ENCODE results near the gene EYS. TPM values are rescaled to one million over a fixed set of nuclear protein-coding genes. Genes with fewer than 3 reads are reported as not detected.

The EYS gene
- total RNA-seq, 2 donors from 2014 or later, result 0.18 to 3.5 TPM

GRCh38 chr6:64214373-64214772 is 1492.7 kb downstream of the EYS start:
- no peaks in the 10 kb centered on the region for H3K9me3 ChIP-seq
- TF ChIP-seq POLR2AphosphoS5 (IDR thresholded peaks at IDR 0.05) (no peak), CTCF (IDR thresholded peaks at IDR 0.05) (no peak), POLR2A (IDR thresholded peaks at IDR 0.05) (no peak)
- DNase-seq (ENCODE audit: low spot score), result no peak
- no peaks in the 10 kb centered on the region for H3K4me1 ChIP-seq (replicated peaks)
- no peak overlapping the region for H3K27ac ChIP-seq
- no peaks in the 10 kb centered on the region for H3K36me3 ChIP-seq
- H3K4me3 ChIP-seq, result no peak overlapping the region
- intact Hi-C loops (cut with DNase I), result no loop called here
- no peaks in the 10 kb centered on the region for H3K27me3 ChIP-seq (replicated peaks; ENCODE audit: insufficient read depth)

- Histone ChIP-seq H3K27me3 (replicated peaks; ENCODE audit: insufficient read depth) (no peaks in the 10 kb centered on the region), H3K9me3 (no peaks in the 10 kb centered on the region), H3K27ac (no peak overlapping the region), H3K36me3 (no peaks in the 10 kb centered on the region), H3K4me3 (no peak overlapping the region), H3K4me1 (replicated peaks) (no peaks in the 10 kb centered on the region)
- intact Hi-C loops (cut with DNase I), result no loop called here
- no peak for TF ChIP-seq POLR2AphosphoS5 (IDR thresholded peaks at IDR 0.05)
- TF ChIP-seq CTCF (IDR thresholded peaks at IDR 0.05), result no peak
- DNase-seq (ENCODE audit: low spot score), result no peak
- 49% methylated on average over 3 of the region's 3 CpGs for WGBS
Measured at GRCh38 chr6:64213697-64214096, 1493.3 kb downstream of the EYS start.

- Histone ChIP-seq H3K27me3 (replicated peaks; ENCODE audit: insufficient read depth) (no peaks in the 10 kb centered on the region), H3K4me3 (no peak overlapping the region), H3K27ac (no peak overlapping the region), H3K4me1 (replicated peaks) (no peaks in the 10 kb centered on the region), H3K9me3 (no peaks in the 10 kb centered on the region), H3K36me3 (no peaks in the 10 kb centered on the region)
- TF ChIP-seq POLR2A (IDR thresholded peaks at IDR 0.05) (no peak), CTCF (IDR thresholded peaks at IDR 0.05) (no peak), POLR2AphosphoS5 (IDR thresholded peaks at IDR 0.05) (no peak)
- 88% methylated on average over 1 of the region's 1 CpG for WGBS
- intact Hi-C loops (cut with DNase I), result no loop called here
- DNase-seq (ENCODE audit: low spot score), result no peak
Measured at GRCh38 chr6:64197246-64197645, 1509.8 kb downstream of the EYS start.

- Histone ChIP-seq H3K36me3 (no peaks in the 10 kb centered on the region), H3K4me3 (no peak overlapping the region), H3K27ac (no peak overlapping the region), H3K4me1 (replicated peaks) (no peaks in the 10 kb centered on the region), H3K27me3 (replicated peaks; ENCODE audit: insufficient read depth) (no peaks in the 10 kb centered on the region), H3K9me3 (no peaks in the 10 kb centered on the region)
- 90% methylated on average over 8 of the region's 8 CpGs for WGBS
- no peak for DNase-seq (ENCODE audit: low spot score)
- intact Hi-C loops (cut with DNase I), result no loop called here
- TF ChIP-seq POLR2AphosphoS5 (IDR thresholded peaks at IDR 0.05), result no peak
- no peak for TF ChIP-seq CTCF (IDR thresholded peaks at IDR 0.05)
- TF ChIP-seq POLR2A (IDR thresholded peaks at IDR 0.05), result no peak
Measured at GRCh38 chr6:64186592-64186991, 1520.4 kb downstream of the EYS start.

- TF ChIP-seq CTCF (IDR thresholded peaks at IDR 0.05) (no peak), POLR2AphosphoS5 (IDR thresholded peaks at IDR 0.05) (no peak), POLR2A (IDR thresholded peaks at IDR 0.05) (no peak)
- H3K36me3 ChIP-seq, result no peaks in the 10 kb centered on the region
- intact Hi-C loops (cut with DNase I), result no loop called here
- no peaks in the 10 kb centered on the region for H3K9me3 ChIP-seq
- WGBS, result 81% methylated on average over 5 of the region's 5 CpGs
- H3K27ac ChIP-seq, result no peak overlapping the region
- no peak overlapping the region for H3K4me3 ChIP-seq
- no peaks in the 10 kb centered on the region for H3K4me1 ChIP-seq (replicated peaks)
- no peaks in the 10 kb centered on the region for H3K27me3 ChIP-seq (replicated peaks; ENCODE audit: insufficient read depth)
- no peak for DNase-seq (ENCODE audit: low spot score)
Measured at GRCh38 chr6:64185621-64186020, 1521.4 kb downstream of the EYS start.
